GM12892 (cell line): ENCODE data around the gene TLE3.

ENCODE experiments used
- POLR2A ChIP-seq: IDR thresholded peaks from 2 replicates; pipeline ENCODE4 v1.6.1; 2011; ENCODE audit warnings: low read depth, low read length, control low read depth
- POLR2AphosphoS5 ChIP-seq: IDR thresholded peaks from 2 replicates; pipeline ENCODE4 v1.6.1; 2011; ENCODE audit warnings: low read depth, low read length, control low read depth

DNA sequence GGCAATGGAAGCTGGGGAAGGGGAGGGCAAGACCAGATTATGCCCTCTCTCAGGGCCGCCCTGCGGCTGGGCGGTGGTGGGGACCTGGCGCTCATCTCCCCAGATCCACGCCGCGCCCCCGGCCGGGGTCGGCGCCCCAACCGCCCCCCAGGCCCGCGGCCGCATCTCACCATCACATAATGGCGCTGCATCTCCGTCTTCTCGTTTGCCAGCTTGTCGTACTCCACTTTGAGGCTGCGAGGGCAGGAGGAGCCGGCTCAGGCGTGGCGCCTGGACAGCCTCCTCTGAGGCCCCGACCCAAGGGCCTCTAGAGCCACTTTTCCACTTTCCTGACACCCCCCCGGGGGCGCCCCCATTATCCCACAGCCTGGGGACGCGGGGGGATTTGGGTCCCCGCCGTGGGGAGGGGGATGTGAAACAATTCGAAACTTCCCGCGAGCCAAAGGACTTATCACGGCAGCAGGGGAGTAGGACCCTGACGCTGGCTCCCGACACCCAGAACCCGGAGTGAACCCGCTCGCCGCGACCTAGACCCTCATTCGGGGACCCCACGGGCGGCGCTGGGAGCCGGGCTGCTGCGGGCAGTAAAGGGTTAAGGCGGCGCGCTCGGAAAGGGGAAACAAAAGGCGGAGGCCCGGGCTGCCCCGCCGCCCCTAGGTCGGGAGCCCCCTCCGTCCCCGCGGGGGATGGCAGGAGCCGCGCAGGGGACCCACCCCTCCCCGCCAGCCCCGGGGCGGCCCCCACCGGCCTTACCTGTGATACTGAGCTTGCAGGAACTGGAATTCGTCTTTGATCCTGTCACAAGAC is 2.1 kb downstream of the TLE3 start:
- TF ChIP-seq POLR2AphosphoS5 (no peak), POLR2A (no peak)
